HL-60/S4 (cell line): ENCODE measurements around the gene S100A6.
"Not testable (repeated sequence)": the region's sequence is repeated elsewhere in the genome, so short reads cannot be mapped to it uniquely, and the experiment has no call there.

ENCODE experiments used
- in situ Hi-C: fragments of 300-500 bp; cut with MboI; formaldehyde crosslinking; loops from 2 replicates; pipeline ENCODE4 v1.14.3; 2022; ENCODE audit warnings: low sequenced_read_pairs

Gene S100A6

GRCh38 chr1:153533689-153534201, 2.0 kb downstream of the S100A6 start:
- in situ Hi-C loops = loop anchor here (5.0 kb wide), 1 partner anchor 34 kb away; the partner anchor contains the start of gene S100A2

DNA sequence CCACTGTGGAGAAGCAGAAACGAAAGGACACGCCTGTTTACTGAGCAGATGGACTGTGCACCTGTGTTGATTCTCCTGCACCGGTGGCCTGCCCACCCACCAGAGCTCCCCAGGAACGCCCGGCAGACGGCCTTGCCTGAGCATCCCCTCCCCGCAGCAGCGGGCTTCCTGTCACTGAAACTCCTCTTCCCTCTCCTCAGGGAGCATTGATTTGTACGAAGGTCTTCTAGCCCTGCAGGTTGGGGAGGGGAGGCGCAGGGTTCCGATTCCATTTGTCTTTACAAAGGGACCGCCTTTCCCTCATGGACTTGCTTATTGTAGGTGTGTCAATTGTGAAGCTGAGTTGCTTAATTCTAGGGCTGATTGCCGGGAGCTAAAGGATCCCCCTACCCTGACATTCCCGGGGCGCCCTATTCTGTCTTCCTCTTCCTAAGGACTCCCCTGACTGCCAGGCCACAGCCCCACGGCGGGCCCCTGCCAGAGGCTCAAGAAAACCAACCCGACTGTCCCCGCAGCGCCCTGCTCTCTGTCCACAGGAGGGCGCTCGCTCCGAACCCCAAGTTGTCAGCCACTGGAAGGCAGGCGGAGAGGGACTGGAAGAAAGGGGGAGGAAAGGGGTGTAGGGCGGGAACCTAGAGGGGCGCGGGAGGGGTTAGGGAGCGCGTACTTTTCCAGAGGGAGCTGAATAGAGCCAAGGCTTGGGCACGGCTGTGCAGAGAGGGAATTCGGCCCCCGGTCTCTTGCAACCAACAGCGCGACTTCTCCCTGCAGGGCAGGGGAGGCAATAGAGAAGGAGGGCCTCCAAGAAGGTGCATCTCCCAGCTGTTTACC, 2.8 kb downstream of the S100A6 start:
- in situ Hi-C loops = loop anchor here (5.0 kb wide), 1 partner anchor 34 kb away; the partner anchor contains the start of gene S100A2

- in situ Hi-C loops = loop anchor here (5.0 kb wide), 1 partner anchor 35 kb away; the partner anchor contains the start of gene S100A2
These were observed 3.6 kb downstream of the S100A6 start for GRCh38 chr1:153532181-153532580.

GRCh38 chr1:153531638-153532037, 4.2 kb downstream of the S100A6 start:
- in situ Hi-C loops = loop anchor here (5.0 kb wide), 1 partner anchor 36 kb away; the partner anchor contains the start of gene S100A2

DNA sequence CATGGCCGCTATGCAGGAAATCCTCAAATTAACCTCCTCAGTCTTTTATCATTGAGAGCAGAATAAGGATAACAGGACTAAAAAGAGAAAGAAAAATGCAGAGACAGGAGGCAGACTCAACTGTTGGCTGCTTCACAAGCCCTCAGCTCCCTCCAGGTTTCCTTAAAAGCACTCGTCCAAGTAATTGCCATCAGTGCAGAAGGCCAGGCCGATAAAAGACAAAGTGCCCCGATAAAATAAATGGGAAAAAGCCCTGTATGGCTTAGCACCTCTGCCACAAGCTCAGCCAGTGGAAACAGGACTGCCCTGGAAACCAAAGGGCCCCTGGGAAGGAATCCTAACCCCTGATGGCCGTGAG, 8.1 kb downstream of the S100A6 start:
- in situ Hi-C loops = no loop called here

DNA sequence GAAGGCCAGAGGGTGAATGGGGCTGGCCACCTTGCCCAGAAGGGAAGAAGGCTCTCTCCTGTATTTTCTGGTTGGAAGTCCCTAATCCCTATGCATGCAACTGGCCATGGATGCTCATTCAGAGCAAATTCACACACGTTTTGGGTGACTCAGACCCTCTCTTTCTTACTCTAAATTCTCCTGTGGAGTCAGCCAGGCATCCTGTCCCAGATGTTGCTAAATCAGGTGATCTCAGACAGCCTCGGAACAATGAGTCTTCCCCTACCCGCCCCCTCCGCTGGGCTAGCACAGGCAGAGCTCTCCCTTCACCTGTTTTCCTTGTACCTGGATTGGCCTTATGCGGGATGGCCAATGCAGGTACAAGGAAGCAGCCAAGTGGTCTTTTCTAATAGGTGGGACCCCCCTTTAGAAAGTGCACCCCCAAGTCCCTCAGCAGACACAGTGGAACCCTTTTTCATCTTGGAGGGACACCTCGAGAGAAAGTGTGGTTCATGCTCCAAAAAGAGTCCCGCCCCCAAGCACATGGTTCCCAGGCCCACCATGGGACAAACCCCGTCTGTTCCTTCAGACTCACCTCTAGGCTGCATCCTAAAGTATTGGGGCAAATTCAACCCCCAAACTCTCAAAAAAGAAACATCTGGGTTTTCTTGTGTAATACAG, 8.6 kb downstream of the S100A6 start:
- in situ Hi-C loops = no loop called here

- in situ Hi-C loops = no loop called here
These were observed 9.7 kb downstream of the S100A6 start for GRCh38 chr1:153526132-153526543.

DNA sequence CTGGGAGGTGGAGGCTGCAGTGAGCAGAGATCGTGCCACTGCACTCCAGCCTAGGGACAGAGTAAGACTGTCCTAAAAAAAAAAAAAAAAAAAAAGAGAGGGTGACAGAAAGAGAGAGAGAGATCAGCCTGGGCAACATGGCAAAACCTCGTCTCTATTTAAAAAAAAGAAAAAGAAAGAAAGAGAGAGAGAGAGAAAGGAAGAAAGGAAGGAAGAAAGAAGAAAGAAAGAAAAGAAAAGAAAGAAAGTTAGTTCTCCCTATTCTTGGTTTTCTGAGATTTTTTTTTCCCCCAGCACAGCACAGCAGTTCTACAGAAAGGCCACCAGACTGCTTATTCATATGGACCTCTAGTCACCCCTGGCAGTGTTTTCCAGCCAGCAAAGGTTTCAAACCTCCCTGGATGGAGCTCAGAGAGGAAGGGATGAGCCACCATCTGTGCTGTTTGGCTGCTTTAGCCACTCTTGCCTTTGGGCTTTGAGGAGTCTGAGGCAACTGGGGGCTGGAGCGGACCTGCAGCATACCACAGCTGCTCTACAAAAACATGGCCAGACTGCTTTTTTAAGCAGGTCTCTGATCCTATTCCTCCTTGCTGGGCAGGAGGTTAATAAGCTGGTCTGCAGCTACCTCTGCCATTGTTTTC, 10.6 kb downstream of the S100A6 start:
- in situ Hi-C loops = no loop called here

DNA sequence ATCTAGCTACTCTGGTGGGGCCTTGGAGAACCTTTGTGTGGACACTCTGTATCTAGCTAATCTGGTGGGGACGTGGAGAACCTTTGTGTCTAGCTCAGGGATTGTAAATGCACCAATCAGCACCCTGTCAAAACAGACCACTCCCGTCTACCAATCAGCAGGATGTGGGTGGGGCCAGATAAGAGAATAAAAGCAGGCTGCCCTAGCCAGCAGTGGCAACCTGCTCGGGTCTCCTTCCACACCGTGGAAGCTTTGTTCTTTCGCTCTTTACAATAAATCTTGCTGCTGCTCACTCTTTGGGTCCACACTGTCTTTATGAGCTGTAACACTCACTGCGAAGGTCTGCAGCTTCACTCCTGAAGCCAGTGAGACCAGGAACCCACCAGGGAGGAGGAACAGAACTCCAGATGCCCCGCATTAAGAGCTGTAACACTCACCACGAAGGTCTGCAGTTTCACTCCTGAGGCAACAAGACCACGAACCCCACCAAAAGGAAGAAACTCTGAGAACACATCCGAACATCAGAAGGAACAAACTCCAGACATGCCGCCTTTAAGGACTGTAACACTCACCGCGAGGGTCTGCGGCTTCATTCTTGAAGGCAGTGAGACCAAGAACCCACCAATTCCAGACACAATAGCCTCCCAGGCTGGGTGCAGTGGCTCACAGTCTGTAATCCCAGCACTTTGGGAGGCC, 13.3 kb downstream of the S100A6 start:
- in situ Hi-C loops = not testable (repeated sequence)

DNA sequence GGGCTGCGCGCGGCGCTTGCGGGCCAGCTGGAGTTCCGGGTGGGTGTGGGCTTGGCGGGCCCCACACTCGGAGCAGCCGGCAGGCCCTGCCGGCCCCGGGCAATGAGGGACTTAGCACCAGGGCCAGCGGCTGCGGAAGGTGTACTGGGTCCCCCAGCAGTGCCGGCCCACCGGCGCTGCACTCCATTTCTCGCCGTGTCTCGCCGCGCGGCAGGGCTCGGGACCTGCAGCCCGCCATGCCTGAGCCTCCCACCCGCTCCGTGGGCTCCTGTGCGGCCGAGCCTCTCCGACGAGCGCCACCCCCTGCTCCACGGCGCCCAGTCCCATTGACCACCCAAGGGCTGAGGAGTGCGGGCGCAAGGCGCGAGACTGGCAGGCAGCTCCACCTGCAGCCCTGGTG, 14.0 kb downstream of the S100A6 start:
- in situ Hi-C loops = not testable (repeated sequence)

DNA sequence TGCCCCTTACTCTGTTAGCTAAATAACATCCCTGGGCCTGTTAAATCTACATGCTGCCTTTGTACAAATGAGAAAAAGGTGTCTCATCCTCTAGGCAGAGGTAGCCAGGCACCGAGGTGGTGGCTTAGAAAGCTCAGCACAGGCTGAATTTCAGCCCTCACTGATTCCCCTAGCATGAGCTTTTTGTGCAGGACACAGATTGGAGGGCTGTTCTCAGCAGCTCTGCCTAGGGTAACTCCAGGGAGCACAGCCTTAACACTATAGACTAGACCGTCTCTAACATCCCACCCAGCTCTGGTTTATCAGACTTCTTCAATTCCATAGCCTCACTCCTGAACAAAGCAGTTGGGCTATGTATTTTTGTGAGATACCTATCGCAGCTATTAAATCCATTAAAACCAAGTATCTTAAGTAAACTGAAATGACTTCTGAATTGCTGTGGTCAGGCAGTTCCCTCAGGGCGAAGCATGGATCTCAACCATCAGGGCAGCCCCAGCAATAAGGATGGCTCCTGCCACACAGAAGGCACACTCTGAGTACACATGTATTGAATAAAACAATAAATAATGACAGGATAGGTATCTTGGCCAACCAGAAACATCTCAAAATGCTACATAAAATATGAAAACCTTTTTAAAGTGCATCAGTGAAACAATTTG, 14.8 kb downstream of the S100A6 start:
- in situ Hi-C loops = no loop called here

GRCh38 chr1:153520137-153520691, 15.6 kb downstream of the S100A6 start:
- in situ Hi-C loops = not testable (repeated sequence)

GRCh38 chr1:153519242-153519641, 16.5 kb downstream of the S100A6 start:
- in situ Hi-C loops = loop anchor here (10.0 kb wide), 2 partner anchors 46 to 466 kb away; partner anchors contain the start of genes RAB13 and S100A2

- in situ Hi-C loops = loop anchor here (10.0 kb wide), 2 partner anchors 49 to 469 kb away; partner anchors contain the start of genes RAB13 and S100A2
These were observed 20.0 kb downstream of the S100A6 start for GRCh38 chr1:153515504-153516394.

GRCh38 chr1:153513666-153514065, 22.1 kb downstream of the S100A6 start:
- in situ Hi-C loops = loop anchor here (10.0 kb wide), 2 partner anchors 51 to 471 kb away; partner anchors contain the start of genes RAB13 and S100A2

GRCh38 chr1:153513023-153513422, 22.8 kb downstream of the S100A6 start:
- in situ Hi-C loops = loop anchor here (10.0 kb wide), 2 partner anchors 52 to 472 kb away; partner anchors contain the start of genes RAB13 and S100A2

DNA sequence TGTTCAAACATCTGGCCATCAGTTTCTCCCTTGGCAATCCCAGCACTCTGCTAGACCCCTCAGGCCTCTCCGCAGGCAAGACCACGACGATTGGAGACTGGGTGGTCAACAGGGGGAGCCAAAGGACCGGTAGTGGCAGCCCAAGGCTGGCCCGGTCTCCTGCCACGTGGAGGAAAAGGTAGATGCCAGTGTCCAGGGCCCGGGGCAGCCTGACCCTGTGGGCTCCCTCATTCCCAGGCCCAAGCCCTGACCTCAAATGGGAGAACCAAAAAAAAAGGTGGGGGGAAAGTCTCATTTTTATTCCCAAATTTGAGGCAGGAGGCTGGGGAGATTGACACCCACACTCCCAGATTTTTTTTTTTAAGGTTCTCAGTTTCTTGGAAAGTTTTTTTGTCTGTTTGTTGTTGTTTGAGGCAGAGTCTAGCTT, 24.8 kb downstream of the S100A6 start:
- in situ Hi-C loops = loop anchor here (10.0 kb wide), 2 partner anchors 54 to 474 kb away; partner anchors contain the start of genes RAB13 and S100A2

- in situ Hi-C loops = loop anchor here (10.0 kb wide), 3 partner anchors 55 to 475 kb away; partner anchors contain the start of genes RAB13 and S100A2
These were observed 25.9 kb downstream of the S100A6 start for GRCh38 chr1:153509729-153510354.
